Skeletal muscle tissue (tissue), 4 donors: ENCODE measurements around the gene GYS2. TPM values are rescaled to one million over a fixed set of nuclear protein-coding genes. Genes with fewer than 3 reads are reported as not detected.
"Not testable (repeated sequence)": the region's sequence is repeated elsewhere in the genome, so short reads cannot be mapped to it uniquely, and the experiment has no call there.

Source experiments
- H3K27ac ChIP-seq: one replicate; pipeline ENCODE4 v1.7.0; 2013; ENCODE audit warnings: mild to moderate bottlenecking, low read depth, low read length, inconsistent platforms
- H3K27me3 ChIP-seq, 3 donors: one replicate each; pipeline ENCODE4 v1.7.0; 2013; ENCODE audit warnings: low read length in 3 of 3; ENCODE audit not compliant: control insufficient read depth in 3 of 3, insufficient read depth in 3 of 3
- H3K36me3 ChIP-seq, 3 donors: one replicate each; pipeline ENCODE4 v1.7.0; 2013; ENCODE audit warnings: low read length in 3 of 3; ENCODE audit not compliant: control insufficient read depth in 3 of 3, insufficient read depth in 3 of 3
- H3K4me1 ChIP-seq, 3 donors: one replicate each; pipeline ENCODE4 v1.7.0; 2013; ENCODE audit warnings: low read length in 3 of 3, mild to moderate bottlenecking in 3 of 3; ENCODE audit not compliant: control insufficient read depth in 3 of 3, insufficient read depth in 3 of 3
- H3K4me3 ChIP-seq, 3 donors: one replicate each; pipeline ENCODE4 v1.7.0; 2013; ENCODE audit warnings: low read length in 3 of 3
- H3K9ac ChIP-seq, 3 donors: one replicate each; pipeline ENCODE4 v1.7.0; 2013; ENCODE audit warnings: low read length in 3 of 3, mild to moderate bottlenecking in 3 of 3, moderate library complexity in 2 of 3, low read depth in 1 of 3
- H3K9me3 ChIP-seq, 3 donors: one replicate each; pipeline ENCODE4 v1.7.0; 2013; ENCODE audit warnings: low read length in 3 of 3; ENCODE audit not compliant: control insufficient read depth in 3 of 3
- total RNA-seq: library from RNA; depleted of rRNA; stranded (reverse); fragments of >200 nt; gene quantifications from one replicate; pipeline ENCODE4 v1.2.3, GENCODE V29; 2014
- donor health status: Osteomylitis.

The GYS2 gene
- total RNA-seq, 1 donor from 2014 or later, result not detected

- no peak overlapping the region for H3K27ac ChIP-seq
- H3K36me3 ChIP-seq, result no peaks in the 10 kb centered on the region
- H3K9ac ChIP-seq, result no peak overlapping the region
- H3K4me3 ChIP-seq, result no peak overlapping the region
- no peaks in the 10 kb centered on the region for H3K27me3 ChIP-seq
- H3K9me3 ChIP-seq, result no peaks in the 10 kb centered on the region
- no peaks in the 10 kb centered on the region for H3K4me1 ChIP-seq
Observed at GRCh38 chr12:21607701-21608100, 3.1 kb upstream of the GYS2 start.

DNA sequence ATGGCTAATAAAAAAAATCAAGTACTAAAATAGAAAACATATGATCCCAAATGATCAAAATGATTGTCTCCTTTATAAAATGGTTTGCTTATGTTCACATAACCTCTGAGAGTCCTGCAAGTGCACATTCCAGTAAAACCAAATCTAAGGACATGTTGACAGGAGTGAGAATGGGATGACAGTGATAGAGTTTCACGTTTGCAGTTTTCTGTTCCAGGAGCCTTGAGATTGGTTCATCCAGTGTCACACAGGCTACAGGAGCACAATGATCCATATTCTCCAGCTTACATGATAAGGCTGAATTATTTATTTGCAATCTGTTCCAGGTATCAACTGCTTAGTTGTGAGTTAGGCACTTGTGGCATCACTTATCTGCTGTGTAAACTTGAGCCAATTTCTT lies 1.5 kb upstream of the GYS2 start:
- no peaks in the 10 kb centered on the region for H3K36me3 ChIP-seq
- H3K4me3 ChIP-seq, result no peak overlapping the region
- H3K4me1 ChIP-seq, result no peaks in the 10 kb centered on the region
- H3K9me3 ChIP-seq, result no peaks in the 10 kb centered on the region
- no peaks in the 10 kb centered on the region for H3K27me3 ChIP-seq
- H3K27ac ChIP-seq, result no peak overlapping the region
- no peak overlapping the region for H3K9ac ChIP-seq

- Histone ChIP-seq H3K36me3 (no peaks in the 10 kb centered on the region), H3K27me3 (no peaks in the 10 kb centered on the region), H3K9me3 (no peaks in the 10 kb centered on the region), H3K4me3 (no peak overlapping the region), H3K4me1 (no peaks in the 10 kb centered on the region), H3K9ac (no peak overlapping the region), H3K27ac (no peak overlapping the region)
Observed at GRCh38 chr12:21602774-21603173, 1.9 kb downstream of the GYS2 start.

DNA sequence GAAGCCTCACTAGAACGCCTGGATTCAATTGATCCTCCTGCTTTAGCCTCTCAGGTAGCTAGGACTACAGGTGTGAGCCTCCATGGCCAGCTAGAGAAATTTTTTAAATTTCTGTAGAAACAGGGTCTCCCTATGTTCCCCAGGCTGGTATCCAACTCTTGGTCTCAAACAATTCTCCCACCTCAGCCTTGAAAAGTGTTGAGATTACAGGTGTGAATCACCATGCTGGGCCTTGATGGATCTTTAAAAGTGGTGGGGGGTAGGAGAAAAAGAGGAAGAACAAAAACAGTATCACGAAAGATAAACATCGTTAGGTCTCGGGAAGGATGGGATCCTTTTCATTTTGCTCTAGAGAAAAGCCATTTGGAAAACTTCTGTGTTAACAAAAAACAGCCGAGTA lies 4.5 kb downstream of the GYS2 start:
- Histone ChIP-seq H3K9me3 (no peaks in the 10 kb centered on the region), H3K27me3 (no peaks in the 10 kb centered on the region), H3K27ac (no peak overlapping the region), H3K4me1 (no peaks in the 10 kb centered on the region), H3K4me3 (no peak overlapping the region), H3K9ac (no peak overlapping the region), H3K36me3 (no peaks in the 10 kb centered on the region)

DNA sequence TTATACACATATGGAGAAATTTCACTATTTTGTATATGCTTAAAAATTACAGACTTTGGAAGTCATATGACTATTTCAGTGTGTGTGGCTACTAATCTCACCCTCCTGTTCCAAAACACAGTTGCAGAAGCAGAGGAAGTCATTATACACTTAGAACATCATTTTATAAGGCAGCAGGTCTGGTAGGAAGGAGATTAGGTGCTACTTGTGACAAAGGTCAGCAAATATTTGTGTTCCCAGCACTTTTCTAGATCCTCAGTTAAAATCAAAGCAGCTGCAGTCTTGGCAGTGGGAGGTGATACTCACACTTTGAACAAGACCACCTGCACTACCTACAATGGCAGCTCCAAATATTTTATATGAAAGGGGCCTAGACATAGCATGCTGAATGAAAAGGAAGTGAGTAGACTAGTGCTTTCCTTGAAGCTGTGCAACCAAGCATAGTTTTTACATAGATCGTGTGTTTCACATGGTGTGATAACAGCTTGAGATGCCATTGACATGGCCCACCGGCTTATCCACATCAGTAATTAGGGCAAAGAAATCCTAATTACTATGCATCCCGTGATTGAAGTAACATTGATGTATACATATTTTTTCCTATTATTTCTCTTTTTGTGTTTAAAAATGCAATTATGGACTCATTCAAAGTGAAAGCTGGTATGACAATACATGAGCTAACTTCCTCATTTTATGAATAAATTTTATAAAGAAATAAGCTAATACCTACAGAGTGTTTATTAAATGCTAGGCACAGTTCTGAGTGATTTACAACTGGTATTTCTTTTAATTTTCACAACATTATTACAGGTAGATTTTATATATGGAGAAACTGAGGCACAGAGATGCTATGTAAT lies 5.3 kb downstream of the GYS2 start:
- no peaks in the 10 kb centered on the region for H3K36me3 ChIP-seq
- H3K27ac ChIP-seq, result no peak overlapping the region
- H3K4me1 ChIP-seq, result no peaks in the 10 kb centered on the region
- H3K4me3 ChIP-seq, result no peak overlapping the region
- no peak overlapping the region for H3K9ac ChIP-seq
- no peaks in the 10 kb centered on the region for H3K27me3 ChIP-seq
- no peaks in the 10 kb centered on the region for H3K9me3 ChIP-seq

DNA sequence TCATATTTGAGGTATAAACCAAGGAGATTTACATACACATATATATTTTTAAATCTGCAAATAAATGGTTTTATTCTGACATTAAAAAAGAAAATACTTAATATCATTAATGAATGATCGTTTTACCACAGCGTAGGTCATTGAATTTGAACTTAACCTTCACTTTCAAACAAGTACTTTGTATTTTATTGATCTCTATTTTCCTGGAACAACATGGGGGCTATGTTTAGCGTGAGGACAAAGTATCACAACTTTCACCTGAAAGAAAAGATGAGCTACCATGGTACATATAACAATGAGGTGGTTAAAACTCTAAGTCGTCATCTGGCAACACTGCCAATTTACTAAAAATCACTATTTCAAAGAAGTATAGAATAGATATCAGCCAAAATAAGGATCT lies 6.0 kb downstream of the GYS2 start:
- no peak overlapping the region for H3K27ac ChIP-seq
- no peaks in the 10 kb centered on the region for H3K9me3 ChIP-seq
- H3K36me3 ChIP-seq, result no peaks in the 10 kb centered on the region
- no peak overlapping the region for H3K9ac ChIP-seq
- no peaks in the 10 kb centered on the region for H3K4me1 ChIP-seq
- H3K27me3 ChIP-seq, result no peaks in the 10 kb centered on the region
- H3K4me3 ChIP-seq, result no peak overlapping the region

DNA sequence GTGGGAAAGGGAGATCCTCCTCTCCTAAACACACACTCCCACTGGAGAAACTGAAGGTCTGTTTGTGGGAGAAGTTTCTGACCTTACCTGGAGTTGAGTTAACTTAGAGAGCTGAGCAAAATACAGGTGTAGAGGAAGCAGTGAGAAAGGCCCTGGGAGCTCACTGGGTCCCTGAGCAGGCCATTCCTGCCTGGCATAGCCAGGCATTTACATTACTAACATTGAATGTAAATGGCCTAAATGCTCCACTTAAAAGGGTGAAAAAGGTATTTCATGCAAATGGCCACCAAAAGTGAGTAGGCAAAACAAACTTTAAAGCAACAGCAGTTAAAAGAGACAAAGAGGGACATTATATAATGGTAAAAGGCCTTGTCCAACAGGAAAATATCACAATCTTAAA lies 9.3 kb downstream of the GYS2 start:
- not testable (repeated sequence) for H3K27ac ChIP-seq, H3K36me3 ChIP-seq, H3K9me3 ChIP-seq, H3K4me1 ChIP-seq, H3K27me3 ChIP-seq, H3K9ac ChIP-seq, H3K4me3 ChIP-seq

DNA sequence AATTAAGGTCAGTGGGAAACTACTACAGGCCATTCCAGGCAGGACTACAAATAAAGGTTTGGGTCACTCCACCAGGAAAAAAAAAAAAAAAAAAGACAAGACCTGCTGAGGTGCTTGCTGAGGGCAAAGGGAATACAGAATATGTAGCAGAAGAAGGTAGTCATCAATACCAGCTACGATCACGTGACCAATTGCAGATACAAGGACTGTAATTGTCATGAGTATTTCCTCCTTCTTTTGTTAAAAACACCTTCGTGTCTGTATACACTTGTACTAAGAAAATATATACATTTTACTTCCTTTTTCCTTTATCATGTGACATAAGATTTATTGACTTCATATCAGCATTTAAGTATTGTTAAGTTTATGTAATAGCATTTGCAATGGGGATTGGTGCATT lies 19.2 kb downstream of the GYS2 start:
- Histone ChIP-seq H3K27ac (no peak overlapping the region), H3K4me1 (no peaks in the 10 kb centered on the region), H3K9me3 (no peaks in the 10 kb centered on the region), H3K27me3 (no peaks in the 10 kb centered on the region), H3K9ac (no peak overlapping the region), H3K36me3 (no peaks in the 10 kb centered on the region), H3K4me3 (no peak overlapping the region)

- not testable (repeated sequence) for H3K4me3 ChIP-seq
Observed at GRCh38 chr12:21584403-21585182, 20.1 kb downstream of the GYS2 start.

GRCh38 chr12:21583587-21583986 lies 21.1 kb downstream of the GYS2 start:
- no peak overlapping the region for H3K4me3 ChIP-seq
- no peaks in the 10 kb centered on the region for H3K36me3 ChIP-seq
- no peak overlapping the region for H3K9ac ChIP-seq
- no peaks in the 10 kb centered on the region for H3K4me1 ChIP-seq
- H3K27ac ChIP-seq, result no peak overlapping the region
- no peaks in the 10 kb centered on the region for H3K27me3 ChIP-seq
- no peaks in the 10 kb centered on the region for H3K9me3 ChIP-seq

More at GRCh38 chr12:21584403-21585182, 20.1 kb downstream of the GYS2 start:
- not testable (repeated sequence) for H3K9ac ChIP-seq, H3K9me3 ChIP-seq, H3K36me3 ChIP-seq, H3K27me3 ChIP-seq, H3K4me1 ChIP-seq, H3K27ac ChIP-seq
